Fibroblast of lung (primary cell): ENCODE data around the gene ZFHX2. TPM values are rescaled to one million over a fixed set of nuclear protein-coding genes. Genes with fewer than 3 reads are reported as not detected.

ENCODE experiments used
- DNase-seq, 2 donors: peaks; one replicate each; pipeline versions ENCODE4 v3.0.0 to v3.0.0-alpha.2; 2010; ENCODE audit warnings: low read depth in 2 of 2
- H2AFZ ChIP-seq: 2 replicates; pipeline ENCODE4 v1.5.1; 2012; ENCODE audit warnings: low read length, control low read depth, inconsistent platforms
- H3K27ac ChIP-seq: 2 replicates; pipeline ENCODE4 v1.5.1; 2011; ENCODE audit warnings: low read length, control low read depth; ENCODE audit not compliant: insufficient read depth
- H3K27me3 ChIP-seq: 2 replicates; pipeline ENCODE4 v1.5.1; 2011; ENCODE audit warnings: mild to moderate bottlenecking, low read length; ENCODE audit not compliant: control insufficient read depth, insufficient read depth
- H3K36me3 ChIP-seq: 2 replicates; pipeline ENCODE4 v1.5.1; 2011; ENCODE audit warnings: low read length; ENCODE audit not compliant: control insufficient read depth, insufficient read depth
- H3K4me1 ChIP-seq: 2 replicates; pipeline ENCODE4 v1.5.1; 2011; ENCODE audit warnings: low read length; ENCODE audit not compliant: control insufficient read depth, insufficient read depth; ENCODE audit errors: extremely low read depth
- H3K4me2 ChIP-seq: 2 replicates; pipeline ENCODE4 v1.5.1; 2011; ENCODE audit warnings: low read length, control low read depth; ENCODE audit not compliant: insufficient read depth; ENCODE audit errors: extremely low read depth
- H3K4me3 ChIP-seq, 4 experiments: fragments of 200-600 bp in 1 of 4; sonication (generic) in 1 of 4; replicated peaks in 1 of 4; 2 replicates each; pipeline ENCODE4 v1.5.1; 2011 to 2016; ENCODE audit warnings: low read length in 4 of 4, low read depth in 3 of 4, mild to moderate bottlenecking in 3 of 4, control low read depth in 2 of 4, inconsistent platforms in 1 of 4, mixed read lengths in 1 of 4; ENCODE audit not compliant: insufficient read depth in 1 of 4; ENCODE audit errors: control extremely low read depth in 1 of 4
- H3K79me2 ChIP-seq: 2 replicates; pipeline ENCODE4 v1.5.1; 2012; ENCODE audit warnings: mild to moderate bottlenecking, low read length, inconsistent platforms; ENCODE audit not compliant: control insufficient read depth, insufficient read depth
- H3K9ac ChIP-seq: 2 replicates; pipeline ENCODE4 v1.5.1; 2011; ENCODE audit warnings: mild to moderate bottlenecking, low read length, control low read depth; ENCODE audit not compliant: insufficient read depth
- H3K9me3 ChIP-seq: 2 replicates; pipeline ENCODE4 v1.5.1; 2012; ENCODE audit warnings: low read depth, low read length; ENCODE audit not compliant: control insufficient read depth, insufficient read depth
- H4K20me1 ChIP-seq: 2 replicates; pipeline ENCODE4 v1.5.1; 2011; ENCODE audit warnings: low read length; ENCODE audit not compliant: control insufficient read depth, insufficient read depth; ENCODE audit errors: extremely low read depth
- CTCF ChIP-seq, 2 donors: IDR thresholded peaks in 1 of 2; conservative IDR thresholded peaks in 1 of 2; 1 replicate in 1 of 2; 2 replicates in 1 of 2; pipeline ENCODE4 v1.5.1; 2011 to 2012; ENCODE audit warnings: low read length in 2 of 2, control low read depth in 1 of 2, inconsistent platforms in 1 of 2, low read depth in 1 of 2, mild to moderate bottlenecking in 1 of 2
- EZH2 ChIP-seq: IDR thresholded peaks from 2 replicates; pipeline ENCODE4 v1.5.1; 2012; ENCODE audit warnings: low read length, control low read depth, mild to moderate bottlenecking; ENCODE audit errors: missing control alignments
- polyA plus RNA-seq, 2 donors: library from polyadenylated mRNA; depleted of rRNA in 1 of 2; stranded (reverse) in 1 of 2; unstranded in 1 of 2; fragments of >200 nt; gene quantifications; 2 replicates each; pipeline ENCODE4 v1.2.1, GENCODE V29; 2011 to 2012; ENCODE audit warnings: missing spikeins in 1 of 2
- total RNA-seq: library from RNA; depleted of rRNA; stranded (reverse); fragments of >200 nt; gene quantifications from 2 replicates; pipeline ENCODE4 v1.2.1, GENCODE V29; 2014

Gene ZFHX2
- total and polyA plus RNA-seq, 2 donors (not counting 1 experiment from before 2014, with no cell fraction given), result 0.33 TPM; not detected in 1

- Histone ChIP-seq H3K27ac (no peak overlapping the region), H3K4me1 (no peaks in the 10 kb centered on the region), H3K9me3 (no peaks in the 10 kb centered on the region), H3K9ac (no peak overlapping the region), H4K20me1 (no peaks in the 10 kb centered on the region), H3K79me2 (no peaks in the 10 kb centered on the region), H3K36me3 (no peaks in the 10 kb centered on the region), H3K4me3 (no peak overlapping the region), H3K27me3 (peaks cover 26% of the 10 kb centered on the region), H2AFZ (no peak overlapping the region), H3K4me2 (no peak overlapping the region)
- no peak for DNase-seq
- TF ChIP-seq EZH2 (no peak), CTCF (conservative IDR thresholded peaks at IDR 0.05 in 1 of 2, IDR thresholded peaks at IDR 0.05 in 1 of 2; ENCODE audit: low read depth in 1 of 2, low read length in 2 of 2) (no peak)
Observed at GRCh38 chr14:23580152-23580926, 28.8 kb upstream of the ZFHX2 start.

DNA sequence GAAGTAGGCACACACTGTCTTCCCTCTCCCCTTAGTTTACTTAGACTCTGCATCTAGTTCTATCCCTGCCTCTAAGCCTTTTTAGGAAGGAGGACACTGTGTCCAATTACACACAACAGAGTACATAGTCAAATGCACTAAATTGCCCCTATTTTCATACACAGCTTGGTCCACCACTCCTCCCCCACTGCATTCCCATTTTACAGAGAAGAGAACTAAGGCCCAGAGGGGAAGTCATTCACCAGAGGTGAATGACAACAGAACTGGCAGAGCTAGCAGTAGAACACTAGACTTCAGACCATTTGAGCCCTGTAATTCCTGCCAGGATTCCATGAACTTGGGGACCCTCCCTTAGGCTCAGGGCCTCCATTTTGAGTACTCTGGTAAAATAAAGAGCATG, 28.2 kb upstream of the ZFHX2 start:
- no peaks in the 10 kb centered on the region for H3K9me3 ChIP-seq
- no peak for DNase-seq
- no peak overlapping the region for H3K4me2 ChIP-seq
- H3K4me3 ChIP-seq, result no peak overlapping the region
- H3K36me3 ChIP-seq, result no peaks in the 10 kb centered on the region
- H3K27me3 ChIP-seq, result peaks cover 31% of the 10 kb centered on the region
- no peak overlapping the region for H3K9ac ChIP-seq
- no peaks in the 10 kb centered on the region for H3K4me1 ChIP-seq
- no peak overlapping the region for H3K27ac ChIP-seq
- no peaks in the 10 kb centered on the region for H3K79me2 ChIP-seq
- no peak for TF ChIP-seq CTCF (conservative IDR thresholded peaks at IDR 0.05 in 1 of 2, IDR thresholded peaks at IDR 0.05 in 1 of 2; ENCODE audit: low read depth in 1 of 2, low read length in 2 of 2)
- no peak for TF ChIP-seq EZH2
- H2AFZ ChIP-seq, result no peak overlapping the region
- H4K20me1 ChIP-seq, result no peaks in the 10 kb centered on the region

GRCh38 chr14:23579311-23579630, 27.7 kb upstream of the ZFHX2 start:
- no peaks in the 10 kb centered on the region for H3K4me1 ChIP-seq
- no peak overlapping the region for H3K9ac ChIP-seq
- H3K4me3 ChIP-seq, result no peak overlapping the region
- H2AFZ ChIP-seq, result no peak overlapping the region
- H3K79me2 ChIP-seq, result no peaks in the 10 kb centered on the region
- H3K27ac ChIP-seq, result no peak overlapping the region
- no peak overlapping the region for H3K4me2 ChIP-seq
- no peaks in the 10 kb centered on the region for H3K36me3 ChIP-seq
- no peak for DNase-seq
- peaks cover 31% of the 10 kb centered on the region for H3K27me3 ChIP-seq
- no peak for TF ChIP-seq EZH2
- no peak for TF ChIP-seq CTCF (conservative IDR thresholded peaks at IDR 0.05 in 1 of 2, IDR thresholded peaks at IDR 0.05 in 1 of 2; ENCODE audit: low read depth in 1 of 2, low read length in 2 of 2)
- H4K20me1 ChIP-seq, result no peaks in the 10 kb centered on the region
- H3K9me3 ChIP-seq, result no peaks in the 10 kb centered on the region
